ENCODE measurements around the gene CACNA1C. TPM values are rescaled to one million over a fixed set of nuclear protein-coding genes. Genes with fewer than 3 reads are reported as not detected.

CACNA1C gene
- total RNA-seq, 1 donor from 2014 or later: 11.7 TPM

DNA sequence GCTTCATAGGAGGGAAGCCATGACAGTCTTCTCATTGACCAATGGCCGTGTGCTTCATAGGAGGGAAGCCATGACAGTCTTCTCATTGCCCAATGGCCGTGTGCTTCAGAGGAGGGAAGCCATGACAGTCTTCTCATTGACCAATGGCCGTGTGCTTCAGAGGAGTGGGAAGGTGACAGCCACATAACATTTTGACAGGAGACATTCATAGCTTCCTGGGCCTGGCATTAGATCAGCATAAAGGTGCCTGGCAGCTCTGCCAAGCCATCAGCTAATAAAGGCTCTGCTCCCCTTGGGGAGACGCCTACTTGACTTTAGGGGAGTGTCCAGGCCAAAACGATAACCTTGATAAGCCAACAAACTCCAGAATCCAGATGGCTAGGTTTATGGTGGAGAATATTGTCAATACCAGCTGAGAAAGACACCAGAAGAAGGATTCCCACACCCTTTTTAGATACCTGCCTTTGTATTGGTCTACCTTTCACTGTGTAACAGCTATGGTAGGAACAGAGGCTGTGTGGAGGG, 468.0 kb downstream of the CACNA1C start:
- Mint-ChIP-seq H3K4me3 (ENCODE audit: low read depth) (no peak overlapping the region), H3K36me3 (ENCODE audit: insufficient read depth) (no peaks in the 10 kb centered on the region), H3K27me3 (peaks cover 44% of the 10 kb centered on the region), H3K9me3 (ENCODE audit: low read depth) (no peaks in the 10 kb centered on the region), H3K4me1 (ENCODE audit: low read depth) (no peaks in the 10 kb centered on the region), H3K27ac (no peak overlapping the region)
- TF ChIP-seq, protein P1, sequence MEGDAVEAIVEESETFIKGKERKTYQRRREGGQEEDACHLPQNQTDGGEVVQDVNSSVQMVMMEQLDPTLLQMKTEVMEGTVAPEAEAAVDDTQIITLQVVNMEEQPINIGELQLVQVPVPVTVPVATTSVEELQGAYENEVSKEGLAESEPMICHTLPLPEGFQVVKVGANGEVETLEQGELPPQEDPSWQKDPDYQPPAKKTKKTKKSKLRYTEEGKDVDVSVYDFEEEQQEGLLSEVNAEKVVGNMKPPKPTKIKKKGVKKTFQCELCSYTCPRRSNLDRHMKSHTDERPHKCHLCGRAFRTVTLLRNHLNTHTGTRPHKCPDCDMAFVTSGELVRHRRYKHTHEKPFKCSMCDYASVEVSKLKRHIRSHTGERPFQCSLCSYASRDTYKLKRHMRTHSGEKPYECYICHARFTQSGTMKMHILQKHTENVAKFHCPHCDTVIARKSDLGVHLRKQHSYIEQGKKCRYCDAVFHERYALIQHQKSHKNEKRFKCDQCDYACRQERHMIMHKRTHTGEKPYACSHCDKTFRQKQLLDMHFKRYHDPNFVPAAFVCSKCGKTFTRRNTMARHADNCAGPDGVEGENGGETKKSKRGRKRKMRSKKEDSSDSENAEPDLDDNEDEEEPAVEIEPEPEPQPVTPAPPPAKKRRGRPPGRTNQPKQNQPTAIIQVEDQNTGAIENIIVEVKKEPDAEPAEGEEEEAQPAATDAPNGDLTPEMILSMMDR (IDR thresholded peaks at IDR 0.05; ENCODE audit: unreplicated experiment): no peak
- DNase-seq (ENCODE audit: low spot score, unreplicated experiment): no peak

DNA sequence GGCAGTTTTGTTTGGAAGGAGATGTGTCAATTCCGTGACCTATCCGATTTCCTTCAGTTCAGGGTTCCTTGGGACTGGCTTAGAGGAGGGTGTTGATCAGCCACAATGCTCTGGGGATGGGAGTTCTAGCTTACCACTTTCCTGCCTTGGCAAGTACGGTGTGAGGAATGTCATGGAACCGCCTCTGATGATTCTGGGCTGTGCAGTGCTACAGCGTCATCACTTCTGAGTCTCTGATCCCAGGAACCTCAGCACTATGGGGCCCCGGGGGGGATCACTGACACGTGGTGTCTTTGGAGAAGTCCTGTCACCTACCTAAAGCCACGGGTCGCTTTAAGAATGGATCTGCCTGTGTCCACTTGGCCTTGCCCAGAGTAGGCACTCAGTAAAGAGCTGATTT, 470.5 kb downstream of the CACNA1C start:
- TF ChIP-seq, protein P1 (IDR thresholded peaks at IDR 0.05; ENCODE audit: unreplicated experiment): no peak
- H3K9me3 Mint-ChIP-seq (ENCODE audit: low read depth): no peaks in the 10 kb centered on the region
- no peak overlapping the region for H3K4me3 Mint-ChIP-seq (ENCODE audit: low read depth)
- H3K36me3 Mint-ChIP-seq (ENCODE audit: insufficient read depth): no peaks in the 10 kb centered on the region
- peaks cover 34% of the 10 kb centered on the region for H3K27me3 Mint-ChIP-seq
- peaks cover 4% of the 10 kb centered on the region for H3K4me1 Mint-ChIP-seq (ENCODE audit: low read depth)
- no peak overlapping the region for H3K27ac Mint-ChIP-seq
- DNase-seq (ENCODE audit: low spot score, unreplicated experiment): no peak

DNA sequence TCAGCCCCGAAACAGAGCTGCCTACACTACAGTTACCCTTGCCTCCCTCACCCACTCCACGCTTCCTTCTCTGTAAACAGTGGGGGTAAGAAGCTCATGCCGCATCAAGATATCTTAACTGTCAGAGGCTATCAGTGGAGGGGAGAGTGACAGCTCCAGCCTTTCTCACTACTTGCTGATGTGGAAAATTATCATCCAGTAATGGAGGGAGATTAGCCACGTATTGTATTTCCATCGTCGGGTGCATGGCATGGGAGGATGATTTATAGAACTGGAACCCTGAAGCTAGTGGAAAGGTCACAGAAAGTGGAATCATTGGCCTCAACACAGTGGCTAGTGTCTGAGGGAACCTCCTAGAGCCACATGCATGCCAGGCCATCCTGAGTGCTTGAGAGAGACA, 471.1 kb downstream of the CACNA1C start:
- H3K27me3 Mint-ChIP-seq: peaks cover 39% of the 10 kb centered on the region
- H3K4me3 Mint-ChIP-seq (ENCODE audit: low read depth): no peak overlapping the region

DNA sequence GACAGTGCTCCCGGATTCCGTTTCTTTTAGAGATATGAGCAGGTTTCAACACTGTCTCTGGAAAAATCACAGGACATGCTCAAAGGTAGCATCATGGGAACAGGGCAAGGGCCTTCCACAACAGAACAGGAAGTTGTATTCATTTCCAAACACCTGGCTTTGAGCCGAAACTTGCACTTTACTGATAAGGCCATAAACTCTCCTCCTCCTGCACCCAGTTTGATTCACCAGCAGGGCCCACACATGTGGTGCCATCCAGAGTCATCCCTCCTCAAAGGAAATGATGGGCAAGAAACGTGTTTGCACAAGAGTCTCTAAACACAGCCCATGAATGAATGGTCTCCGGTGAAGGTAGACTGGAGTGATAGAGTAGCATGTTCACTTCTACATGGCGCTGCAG, 473.6 kb downstream of the CACNA1C start:
- H3K27ac Mint-ChIP-seq: no peak overlapping the region

More for the DNA sequence above, 471.1 kb downstream of the CACNA1C start:
- no peak for DNase-seq (ENCODE audit: low spot score, unreplicated experiment)
- Mint-ChIP-seq H3K4me1 (ENCODE audit: low read depth) (peaks cover 4% of the 10 kb centered on the region), H3K27ac (no peak overlapping the region), H3K36me3 (ENCODE audit: insufficient read depth) (no peaks in the 10 kb centered on the region), H3K9me3 (ENCODE audit: low read depth) (no peaks in the 10 kb centered on the region)
- TF ChIP-seq, protein P1 (IDR thresholded peaks at IDR 0.05; ENCODE audit: unreplicated experiment): no peak

DNA sequence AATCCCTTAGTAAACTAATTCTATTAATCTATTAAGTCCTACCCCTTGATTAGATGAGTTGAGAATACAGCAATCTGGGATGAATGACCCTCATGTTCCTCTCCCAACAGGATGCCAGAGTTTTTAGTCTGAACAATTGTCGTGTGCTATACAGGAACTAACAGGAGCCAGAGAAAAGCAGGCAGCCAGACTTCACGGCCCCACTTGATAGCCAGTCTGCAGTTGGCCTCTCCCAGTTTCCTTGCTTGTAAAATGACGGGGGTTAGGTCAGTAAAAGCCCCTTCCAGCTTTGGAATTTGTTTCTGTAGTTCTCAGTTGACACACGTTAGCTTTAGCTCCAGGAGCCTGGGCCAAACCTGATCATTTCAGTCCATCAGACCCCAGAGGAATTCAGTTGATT, 475.2 kb downstream of the CACNA1C start:
- Mint-ChIP-seq H3K36me3 (ENCODE audit: insufficient read depth) (no peaks in the 10 kb centered on the region), H3K9me3 (ENCODE audit: low read depth) (no peaks in the 10 kb centered on the region), H3K4me1 (ENCODE audit: low read depth) (peaks cover 11% of the 10 kb centered on the region), H3K4me3 (ENCODE audit: low read depth) (no peak overlapping the region), H3K27me3 (peaks cover 43% of the 10 kb centered on the region), H3K27ac (no peak overlapping the region)
- no peak for DNase-seq (ENCODE audit: low spot score, unreplicated experiment)
- TF ChIP-seq, protein P1 (IDR thresholded peaks at IDR 0.05; ENCODE audit: unreplicated experiment): no peak

More for the DNA sequence above, 473.6 kb downstream of the CACNA1C start:
- peaks cover 4% of the 10 kb centered on the region for H3K4me1 Mint-ChIP-seq (ENCODE audit: low read depth)
- H3K9me3 Mint-ChIP-seq (ENCODE audit: low read depth): no peaks in the 10 kb centered on the region
- no peak overlapping the region for H3K4me3 Mint-ChIP-seq (ENCODE audit: low read depth)
- peaks cover 41% of the 10 kb centered on the region for H3K27me3 Mint-ChIP-seq
- DNase-seq (ENCODE audit: low spot score, unreplicated experiment): no peak
- TF ChIP-seq, protein P1 (IDR thresholded peaks at IDR 0.05; ENCODE audit: unreplicated experiment): no peak
- no peaks in the 10 kb centered on the region for H3K36me3 Mint-ChIP-seq (ENCODE audit: insufficient read depth)

Measured in progenitor cell of endocrine pancreas (in vitro differentiated cells).